Stimulated activated CD4-positive, alpha-beta T cell treated with anti-CD3 and anti-CD28 coated beads, Interleukin-12 subunit alpha, Interleukin-12 subunit beta, amount 100 ng/mL, for 4 hours (primary cell): ENCODE results near the gene PGAP1.

Source experiments
- DNase-seq: peaks from one replicate; pipeline ENCODE4 v3.0.0-alpha.2; 2020

Gene PGAP1

GRCh38 chr2:196926562-196927375, at the start of gene PGAP1:
TSS of gene PGAP1 (minus strand) at chr2:196926707. CDS start at chr2:196926616, 91 bp downstream.
- DNase-seq: peak; percentile 83

GRCh38 chr2:196974970-196975369, 48.5 kb upstream of the PGAP1 start:
- no peak for DNase-seq

- DNase-seq: no peak
Measured at GRCh38 chr2:196971574-196972279, 45.2 kb upstream of the PGAP1 start.

GRCh38 chr2:196970099-196970498, 43.6 kb upstream of the PGAP1 start:
- DNase-seq: no peak

- no peak for DNase-seq
Measured at GRCh38 chr2:196968516-196968915, 42.0 kb upstream of the PGAP1 start.

GRCh38 chr2:196967775-196968174, 41.3 kb upstream of the PGAP1 start:
- DNase-seq: no peak

- no peak for DNase-seq
Measured at GRCh38 chr2:196967116-196967515, 40.6 kb upstream of the PGAP1 start.

- DNase-seq: no peak
Measured at GRCh38 chr2:196966061-196966460, 39.6 kb upstream of the PGAP1 start.

- DNase-seq: no peak
Measured at GRCh38 chr2:196965651-196966050, 39.1 kb upstream of the PGAP1 start.

- no peak for DNase-seq
Measured at GRCh38 chr2:196963961-196964360, 37.5 kb upstream of the PGAP1 start.

GRCh38 chr2:196963043-196963442, 36.5 kb upstream of the PGAP1 start:
- DNase-seq: no peak

GRCh38 chr2:196962325-196962724, 35.8 kb upstream of the PGAP1 start:
- no peak for DNase-seq

GRCh38 chr2:196961889-196962288, 35.4 kb upstream of the PGAP1 start:
- no peak for DNase-seq

- DNase-seq: no peak
Measured at GRCh38 chr2:196959734-196960338, 33.3 kb upstream of the PGAP1 start.

- DNase-seq: no peak
Measured at GRCh38 chr2:196959281-196959680, 32.8 kb upstream of the PGAP1 start.

GRCh38 chr2:196957881-196958525, 31.5 kb upstream of the PGAP1 start:
- no peak for DNase-seq

- no peak for DNase-seq
Measured at GRCh38 chr2:196957442-196957841, 30.9 kb upstream of the PGAP1 start.

- DNase-seq: no peak
Measured at GRCh38 chr2:196956069-196956468, 29.6 kb upstream of the PGAP1 start.

GRCh38 chr2:196955036-196955435, 28.5 kb upstream of the PGAP1 start:
- no peak for DNase-seq

GRCh38 chr2:196954001-196954400, 27.5 kb upstream of the PGAP1 start:
- no peak for DNase-seq

- DNase-seq: no peak
Measured at GRCh38 chr2:196952936-196953335, 26.4 kb upstream of the PGAP1 start.

- no peak for DNase-seq
Measured at GRCh38 chr2:196951973-196952372, 25.5 kb upstream of the PGAP1 start.

GRCh38 chr2:196949116-196949515, 22.6 kb upstream of the PGAP1 start:
- no peak for DNase-seq
